ENCODE results near the gene APBB2. TPM values are rescaled to one million over a fixed set of nuclear protein-coding genes. Genes with fewer than 3 reads are reported as not detected.

APBB2 gene
- total RNA-seq, 1 donor from 2014 or later, result 50.8 TPM

GRCh38 chr4:41216294-41217019 lies 2.1 kb upstream of the APBB2 start:
- DNase-seq (ENCODE audit: low read depth), result peak; percentile 67

GRCh38 chr4:41215969-41216293 lies 1.6 kb upstream of the APBB2 start:
- no peak for DNase-seq (ENCODE audit: low read depth)

GRCh38 chr4:41215155-41215554 lies 813 bp upstream of the APBB2 start:
- DNase-seq (ENCODE audit: low read depth), result no peak

- DNase-seq (ENCODE audit: low read depth), result no peak
Measured at GRCh38 chr4:41214825-41215146, 444 bp upstream of the APBB2 start.

- no peak for DNase-seq (ENCODE audit: low read depth)
Measured at GRCh38 chr4:41213625-41214135, 662 bp downstream of the APBB2 start.

- peak; percentile 76 for DNase-seq (ENCODE audit: low read depth)
Measured at GRCh38 chr4:41212616-41213203, 1.6 kb downstream of the APBB2 start.

- DNase-seq (ENCODE audit: low read depth), result no peak
Measured at GRCh38 chr4:41211951-41212615, 2.3 kb downstream of the APBB2 start.

GRCh38 chr4:41209901-41210300 lies 4.4 kb downstream of the APBB2 start:
- DNase-seq (ENCODE audit: low read depth), result no peak

GRCh38 chr4:41209187-41209586 lies 5.2 kb downstream of the APBB2 start:
- no peak for DNase-seq (ENCODE audit: low read depth)

GRCh38 chr4:41207291-41207831 lies 7.0 kb downstream of the APBB2 start:
- peak; percentile 55 for DNase-seq (ENCODE audit: low read depth)

GRCh38 chr4:41205854-41206460 lies 8.4 kb downstream of the APBB2 start:
- peak; percentile 78 for DNase-seq (ENCODE audit: low read depth)

GRCh38 chr4:41205130-41205529 lies 9.2 kb downstream of the APBB2 start:
- DNase-seq (ENCODE audit: low read depth), result no peak

GRCh38 chr4:41204400-41204978 lies 9.9 kb downstream of the APBB2 start:
- DNase-seq (ENCODE audit: low read depth), result peak; percentile 87

- no peak for DNase-seq (ENCODE audit: low read depth)
Measured at GRCh38 chr4:41203841-41204240, 10.5 kb downstream of the APBB2 start.

GRCh38 chr4:41202820-41203568 lies 11.3 kb downstream of the APBB2 start:
- DNase-seq (ENCODE audit: low read depth), result no peak

- no peak for DNase-seq (ENCODE audit: low read depth)
Measured at GRCh38 chr4:41202356-41202755, 12.0 kb downstream of the APBB2 start.

- DNase-seq (ENCODE audit: low read depth), result no peak
Measured at GRCh38 chr4:41200486-41201017, 13.8 kb downstream of the APBB2 start.

- no peak for DNase-seq (ENCODE audit: low read depth)
Measured at GRCh38 chr4:41199788-41200187, 14.6 kb downstream of the APBB2 start.

- DNase-seq (ENCODE audit: low read depth), result no peak
Measured at GRCh38 chr4:41197996-41198395, 16.3 kb downstream of the APBB2 start.

- no peak for DNase-seq (ENCODE audit: low read depth)
Measured at GRCh38 chr4:41197495-41197894, 16.8 kb downstream of the APBB2 start.
